ENCODE data around the gene RELA.

The RELA gene

DNA sequence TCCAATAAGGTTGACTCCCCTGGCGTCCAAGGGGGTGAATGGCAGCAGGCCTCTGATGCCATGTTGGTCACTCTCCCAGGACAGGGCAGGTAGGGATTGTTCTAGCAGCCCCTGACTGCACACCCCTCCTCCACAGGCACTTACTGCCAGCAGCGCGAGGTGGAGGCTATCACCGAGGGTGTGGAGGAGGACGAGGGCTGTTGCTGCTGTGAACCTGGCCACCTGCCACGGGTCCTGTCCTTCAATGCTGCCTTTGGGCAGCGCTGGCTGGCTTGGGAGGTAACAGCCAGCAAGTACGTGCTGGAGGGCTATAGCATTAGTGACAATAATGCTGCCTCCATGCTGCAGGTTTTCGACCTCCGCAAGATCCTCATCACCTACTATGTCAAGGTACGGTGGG lies 32.5 kb downstream of the RELA start:
- H3K36me3 ChIP-seq (ENCODE audit: insufficient read depth, low read length): peaks cover 34% of the 10 kb centered on the region; the same call in 1 of the 2 replicates

DNA sequence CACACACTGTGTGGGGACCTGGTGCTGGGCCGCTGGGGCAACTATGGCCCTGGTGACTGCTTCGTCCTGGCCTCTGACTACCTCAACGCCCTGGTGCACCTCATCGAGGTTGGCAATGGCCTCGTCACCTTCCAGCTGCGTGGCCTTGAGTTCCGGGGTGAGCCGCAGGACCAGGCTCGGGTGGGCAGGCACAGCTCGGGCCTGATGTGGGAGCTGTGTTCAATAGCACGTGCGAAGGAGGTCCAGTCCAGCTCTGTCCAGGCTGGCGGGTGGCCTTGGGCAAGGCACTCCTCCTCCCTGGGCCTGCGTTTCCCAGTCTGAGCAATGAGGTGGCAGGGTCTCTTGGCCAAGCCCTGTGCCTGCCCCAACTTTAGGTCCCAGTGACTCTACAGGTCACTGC lies 33.1 kb downstream of the RELA start:
- no peaks in the 10 kb centered on the region for H3K9me3 ChIP-seq (ENCODE audit: low read depth, low read length)
- H3K36me3 ChIP-seq (ENCODE audit: insufficient read depth, low read length): peaks cover 34% of the 10 kb centered on the region; the same call in 1 of the 2 replicates
- no peak overlapping the region for H3K9ac ChIP-seq (ENCODE audit: insufficient read length)
- no peak for TF ChIP-seq EZH2 (IDR thresholded peaks at IDR 0.05)
- no peak for TF ChIP-seq POLR2AphosphoS5 (IDR thresholded peaks at IDR 0.05; ENCODE audit: borderline replicate concordance, low read depth, low read length)
- TF ChIP-seq FOXP2 (optimal IDR thresholded peaks at IDR 0.05; ENCODE audit: control extremely low read depth, extremely low read length, insufficient read depth): no peak
- DNase-seq (ENCODE audit: low read depth, low spot score): no peak
- H3K4me3 ChIP-seq: no peak overlapping the region
- no peak overlapping the region for H3K27ac ChIP-seq

More for the DNA sequence above, 32.5 kb downstream of the RELA start:
- Histone ChIP-seq H3K9me3 (ENCODE audit: low read depth, low read length) (no peaks in the 10 kb centered on the region), H3K4me3 (no peak overlapping the region), H3K27ac (no peak overlapping the region), H3K9ac (ENCODE audit: insufficient read length) (no peak overlapping the region)
- no peak for TF ChIP-seq EZH2 (IDR thresholded peaks at IDR 0.05)
- TF ChIP-seq POLR2AphosphoS5 (IDR thresholded peaks at IDR 0.05; ENCODE audit: borderline replicate concordance, low read depth, low read length): no peak
- TF ChIP-seq FOXP2 (optimal IDR thresholded peaks at IDR 0.05; ENCODE audit: control extremely low read depth, extremely low read length, insufficient read depth): no peak
- DNase-seq (ENCODE audit: low read depth, low spot score): no peak

DNA sequence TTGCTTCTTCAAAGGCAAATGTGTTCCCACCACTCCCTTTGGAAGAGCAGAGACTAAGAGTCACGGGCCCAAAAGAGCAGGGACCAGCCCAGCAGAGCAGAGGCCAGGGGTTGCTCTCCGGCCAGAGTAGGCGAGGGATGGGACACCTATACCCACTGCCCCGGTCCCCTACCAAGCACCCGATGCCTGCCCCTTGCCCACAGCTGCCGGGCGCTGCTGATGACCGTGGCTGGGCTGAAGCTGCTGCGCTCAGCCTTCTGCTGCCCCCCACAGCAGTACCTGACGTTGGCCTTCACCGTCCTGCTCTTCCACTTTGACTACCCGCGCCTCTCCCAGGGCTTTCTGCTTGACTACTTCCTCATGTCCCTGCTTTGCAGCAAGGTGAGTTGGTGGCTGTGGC lies 35.5 kb downstream of the RELA start:
- H3K27ac ChIP-seq: no peak overlapping the region
- DNase-seq (ENCODE audit: low read depth, low spot score): no peak
- no peak overlapping the region for H3K4me3 ChIP-seq
- no peak overlapping the region for H3K9ac ChIP-seq (ENCODE audit: insufficient read length)
- TF ChIP-seq POLR2AphosphoS5 (IDR thresholded peaks at IDR 0.05; ENCODE audit: borderline replicate concordance, low read depth, low read length): no peak
- no peak for TF ChIP-seq EZH2 (IDR thresholded peaks at IDR 0.05)
- TF ChIP-seq FOXP2 (optimal IDR thresholded peaks at IDR 0.05; ENCODE audit: control extremely low read depth, extremely low read length, insufficient read depth): no peak
- peaks cover 34% of the 10 kb centered on the region; the same call in 1 of the 2 replicates for H3K36me3 ChIP-seq (ENCODE audit: insufficient read depth, low read length)
- no peaks in the 10 kb centered on the region for H3K9me3 ChIP-seq (ENCODE audit: low read depth, low read length)

DNA sequence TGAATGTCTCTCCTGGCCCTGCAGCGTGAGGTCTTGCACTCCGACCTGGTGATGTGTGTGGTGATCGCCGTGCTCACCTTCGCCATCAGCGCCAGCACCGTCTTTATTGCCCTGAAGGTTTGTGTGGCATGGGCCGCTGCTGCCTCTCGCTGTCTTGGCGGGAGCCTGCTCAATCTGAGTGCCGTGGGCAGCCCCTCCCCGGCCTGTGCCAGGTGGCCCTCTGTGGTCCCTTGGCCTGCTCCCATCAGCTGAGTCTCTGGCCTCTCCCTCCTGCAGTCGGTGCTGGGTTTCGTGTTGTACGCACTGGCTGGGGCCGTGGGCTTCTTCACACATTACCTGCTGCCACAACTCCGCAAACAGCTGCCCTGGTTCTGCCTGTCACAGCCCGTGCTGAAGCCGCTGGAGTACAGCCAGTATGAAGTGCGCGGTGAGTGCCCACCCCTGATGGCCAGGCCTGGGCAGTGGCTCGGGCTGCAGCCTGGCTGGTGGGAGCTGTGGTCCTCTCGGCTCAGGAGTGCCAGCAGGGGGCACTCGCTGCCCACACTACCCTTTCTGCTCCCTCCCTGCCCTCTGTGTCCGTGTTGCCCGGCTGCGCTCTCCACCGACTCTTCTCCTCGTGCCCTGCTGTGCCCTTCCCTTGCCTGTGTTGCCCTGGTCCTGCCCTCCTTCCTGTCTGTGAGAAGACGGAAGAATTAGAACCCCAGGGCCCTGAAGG lies 36.9 kb downstream of the RELA start:
- Histone ChIP-seq H3K9ac (ENCODE audit: insufficient read length) (no peak overlapping the region), H3K36me3 (ENCODE audit: insufficient read depth, low read length) (peaks cover 34% of the 10 kb centered on the region; the same call in 1 of the 2 replicates), H3K9me3 (ENCODE audit: low read depth, low read length) (no peaks in the 10 kb centered on the region), H3K27ac (no peak overlapping the region), H3K4me3 (no peak overlapping the region)
- DNase-seq (ENCODE audit: low read depth, low spot score): no peak
- no peak for TF ChIP-seq EZH2 (IDR thresholded peaks at IDR 0.05)
- no peak for TF ChIP-seq FOXP2 (optimal IDR thresholded peaks at IDR 0.05; ENCODE audit: control extremely low read depth, extremely low read length, insufficient read depth)
- TF ChIP-seq POLR2AphosphoS5 (IDR thresholded peaks at IDR 0.05; ENCODE audit: borderline replicate concordance, low read depth, low read length): no peak

DNA sequence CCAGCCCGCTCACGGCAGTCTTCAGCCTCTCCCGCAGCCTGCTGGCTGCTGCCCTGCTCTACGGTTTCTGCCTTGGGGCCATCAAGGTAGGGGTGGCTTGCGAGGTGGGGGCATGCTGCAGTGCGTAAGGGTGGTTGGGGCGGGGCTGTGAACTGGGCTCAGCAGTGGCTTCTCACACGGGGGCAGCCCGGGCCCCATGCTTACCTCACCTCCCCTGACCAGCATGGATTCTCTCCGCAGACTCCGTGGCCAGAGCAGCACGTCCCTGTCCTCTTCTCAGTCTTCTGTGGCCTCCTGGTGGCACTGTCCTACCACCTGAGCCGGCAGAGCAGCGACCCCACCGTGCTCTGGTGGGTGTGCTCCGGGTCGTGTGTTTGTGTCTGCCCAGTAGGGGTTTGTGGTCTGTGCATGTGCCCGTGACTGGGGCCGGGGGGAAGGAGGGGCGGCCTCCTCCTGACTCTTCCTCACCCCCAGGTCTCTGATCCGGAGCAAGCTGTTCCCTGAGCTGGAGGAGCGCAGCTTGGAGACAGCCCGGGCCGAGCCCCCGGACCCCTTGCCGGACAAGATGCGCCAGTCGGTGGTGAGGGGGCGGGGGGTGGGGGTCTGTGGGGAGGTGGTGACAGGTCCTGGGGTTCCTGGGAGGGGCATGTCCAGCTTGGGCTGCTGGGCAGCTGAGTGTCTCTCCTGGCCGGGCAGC lies 37.6 kb downstream of the RELA start:
- no peak overlapping the region for H3K9ac ChIP-seq (ENCODE audit: insufficient read length)
- peaks cover 29% of the 10 kb centered on the region; the same call in 1 of the 2 replicates for H3K36me3 ChIP-seq (ENCODE audit: insufficient read depth, low read length)
- no peaks in the 10 kb centered on the region for H3K9me3 ChIP-seq (ENCODE audit: low read depth, low read length)
- no peak overlapping the region for H3K27ac ChIP-seq
- DNase-seq (ENCODE audit: low read depth, low spot score): no peak
- H3K4me3 ChIP-seq: no peak overlapping the region
- TF ChIP-seq EZH2 (IDR thresholded peaks at IDR 0.05) (no peak), FOXP2 (optimal IDR thresholded peaks at IDR 0.05; ENCODE audit: control extremely low read depth, extremely low read length, insufficient read depth) (no peak), POLR2AphosphoS5 (IDR thresholded peaks at IDR 0.05; ENCODE audit: borderline replicate concordance, low read depth, low read length) (no peak)

DNA sequence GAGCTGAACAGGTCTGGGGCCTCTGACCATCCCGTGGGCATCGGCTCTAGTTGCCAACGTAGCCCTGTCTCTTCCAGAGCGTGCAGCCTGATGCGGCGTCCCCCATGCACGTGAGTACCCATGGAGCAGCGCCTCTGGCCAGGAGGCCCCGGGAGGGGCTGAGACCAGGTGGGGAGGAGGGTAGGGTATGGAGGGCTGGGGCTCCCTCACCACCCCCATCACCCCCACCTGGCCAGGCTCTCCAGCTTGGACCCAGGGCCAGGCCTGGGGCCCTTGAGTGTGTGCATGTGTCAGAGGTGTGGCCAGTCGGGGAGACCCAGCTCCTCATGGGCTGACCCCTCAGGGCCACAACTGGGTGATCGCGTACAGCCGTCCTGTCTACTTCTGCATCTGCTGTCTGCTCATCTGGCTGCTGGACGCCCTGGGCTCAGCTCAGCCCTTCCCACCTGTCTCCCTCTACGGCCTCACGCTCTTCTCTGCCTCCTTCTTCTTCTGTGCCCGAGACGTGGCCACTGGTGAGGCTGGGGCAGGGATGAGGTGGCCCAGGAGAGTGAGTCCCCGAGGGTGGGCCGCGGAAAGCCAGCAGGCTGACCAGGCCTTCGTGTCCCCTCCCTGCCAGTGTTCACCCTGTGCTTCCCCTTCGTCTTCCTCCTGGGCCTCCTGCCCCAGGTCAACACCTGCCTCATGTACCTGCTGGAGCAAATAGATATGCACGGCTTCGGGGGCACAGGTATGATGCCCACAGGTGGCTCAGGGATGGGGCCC lies 38.7 kb downstream of the RELA start:
- TF ChIP-seq FOXP2 (optimal IDR thresholded peaks at IDR 0.05; ENCODE audit: control extremely low read depth, extremely low read length, insufficient read depth) (no peak), POLR2AphosphoS5 (IDR thresholded peaks at IDR 0.05; ENCODE audit: borderline replicate concordance, low read depth, low read length) (no peak), EZH2 (IDR thresholded peaks at IDR 0.05) (no peak)
- Histone ChIP-seq H3K27ac (no peak overlapping the region), H3K36me3 (ENCODE audit: insufficient read depth, low read length) (peaks cover 21% of the 10 kb centered on the region; the same call in 1 of the 2 replicates), H3K9me3 (ENCODE audit: low read depth, low read length) (no peaks in the 10 kb centered on the region), H3K9ac (ENCODE audit: insufficient read length) (no peak overlapping the region), H3K4me3 (no peak overlapping the region)
- no peak for DNase-seq (ENCODE audit: low read depth, low spot score)

DNA sequence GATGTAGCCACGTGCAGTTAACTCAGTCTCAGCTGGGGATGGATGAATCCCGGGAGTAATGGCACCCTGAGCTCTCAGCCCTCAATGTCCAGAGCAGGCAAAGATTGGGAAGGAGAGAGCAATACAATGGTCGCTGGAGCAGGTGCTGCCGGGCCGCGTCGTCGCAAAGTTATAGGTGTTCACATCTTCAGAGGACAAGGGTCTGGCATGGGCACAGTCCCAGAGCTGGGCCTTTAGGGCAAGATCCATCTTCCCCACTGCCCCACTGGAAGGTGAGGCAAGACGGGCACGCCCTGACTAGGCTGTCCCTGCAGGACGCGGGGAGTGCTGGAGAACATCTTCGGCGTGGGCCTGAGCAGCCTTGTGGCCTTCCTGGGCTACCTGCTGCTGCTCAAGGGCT lies 39.5 kb downstream of the RELA start:
- DNase-seq (ENCODE audit: low read depth, low spot score): no peak
- TF ChIP-seq FOXP2 (optimal IDR thresholded peaks at IDR 0.05; ENCODE audit: control extremely low read depth, extremely low read length, insufficient read depth) (no peak), EZH2 (IDR thresholded peaks at IDR 0.05) (no peak), POLR2AphosphoS5 (IDR thresholded peaks at IDR 0.05; ENCODE audit: borderline replicate concordance, low read depth, low read length) (no peak)
- Histone ChIP-seq H3K27ac (no peak overlapping the region), H3K9me3 (ENCODE audit: low read depth, low read length) (no peaks in the 10 kb centered on the region), H3K4me3 (no peak overlapping the region), H3K9ac (ENCODE audit: insufficient read length) (no peak overlapping the region), H3K36me3 (ENCODE audit: insufficient read depth, low read length) (peaks cover 23% of the 10 kb centered on the region; the same call in 1 of the 2 replicates)

DNA sequence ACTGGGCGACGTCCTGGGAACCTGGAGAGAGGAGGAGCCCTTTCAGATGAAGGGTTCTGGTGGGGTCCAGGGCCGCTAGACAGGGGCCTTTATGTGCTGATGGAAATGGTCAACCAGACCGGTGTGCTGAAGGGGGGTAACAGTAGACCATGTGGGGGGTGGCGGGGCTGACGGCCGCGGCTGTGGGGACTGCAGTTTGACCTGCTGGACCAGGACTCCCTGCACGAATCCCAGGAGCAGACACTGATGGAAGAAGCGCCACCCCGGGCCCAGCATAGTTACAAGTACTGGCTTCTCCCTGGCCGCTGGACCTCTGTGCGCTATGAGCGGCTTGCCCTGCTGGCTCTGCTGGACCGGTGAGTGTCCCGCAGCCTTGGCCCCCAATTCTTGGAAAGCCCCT lies 40.7 kb downstream of the RELA start:
- TF ChIP-seq POLR2AphosphoS5 (IDR thresholded peaks at IDR 0.05; ENCODE audit: borderline replicate concordance, low read depth, low read length): no peak
- no peak for TF ChIP-seq EZH2 (IDR thresholded peaks at IDR 0.05)
- no peak for TF ChIP-seq FOXP2 (optimal IDR thresholded peaks at IDR 0.05; ENCODE audit: control extremely low read depth, extremely low read length, insufficient read depth)
- no peak overlapping the region for H3K9ac ChIP-seq (ENCODE audit: insufficient read length)
- H3K4me3 ChIP-seq: no peak overlapping the region
- H3K36me3 ChIP-seq (ENCODE audit: insufficient read depth, low read length): peaks cover 26% of the 10 kb centered on the region; the same call in 1 of the 2 replicates
- no peaks in the 10 kb centered on the region for H3K9me3 ChIP-seq (ENCODE audit: low read depth, low read length)
- H3K27ac ChIP-seq: no peak overlapping the region
- no peak for DNase-seq (ENCODE audit: low read depth, low spot score)

All from SK-N-MC (cell line).